ENCODE results near the gene TRABD2A. TPM values are rescaled to one million over a fixed set of nuclear protein-coding genes. Genes with fewer than 3 reads are reported as not detected.

The TRABD2A gene
- total RNA-seq, 2 donors from 2014 or later, result 0.91 to 1.3 TPM

GRCh38 chr2:84862006-84862405, 18.9 kb downstream of the TRABD2A start:
- ATAC-seq (no peak), DNase-seq (no peak)
- intact Hi-C loops (cut with DNase I), result no loop called here

- no peak for DNase-seq
- intact Hi-C loops (cut with DNase I), result no loop called here
- no peak for ATAC-seq
Observed at GRCh38 chr2:84861539-84861938, 19.3 kb downstream of the TRABD2A start.

- intact Hi-C loops (cut with DNase I), result no loop called here
- ATAC-seq, result no peak
- no peak for DNase-seq
Observed at GRCh38 chr2:84858937-84859336, 21.9 kb downstream of the TRABD2A start.

GRCh38 chr2:84858123-84858522, 22.8 kb downstream of the TRABD2A start:
- intact Hi-C loops (cut with DNase I), result no loop called here
- DNase-seq (no peak), ATAC-seq (no peak)

- ATAC-seq, result no peak
- intact Hi-C loops (cut with DNase I), result no loop called here
- no peak for DNase-seq
Observed at GRCh38 chr2:84857566-84857965, 23.3 kb downstream of the TRABD2A start.

GRCh38 chr2:84856787-84857186, 24.1 kb downstream of the TRABD2A start:
- DNase-seq, result no peak
- no peak for ATAC-seq
- intact Hi-C loops (cut with DNase I), result no loop called here

GRCh38 chr2:84855731-84856130, 25.2 kb downstream of the TRABD2A start:
- no peak for ATAC-seq
- intact Hi-C loops (cut with DNase I), result no loop called here

GRCh38 chr2:84854850-84855249, 26.0 kb downstream of the TRABD2A start:
- intact Hi-C loops (cut with DNase I), result no loop called here

More at GRCh38 chr2:84855731-84856130, 25.2 kb downstream of the TRABD2A start:
- DNase-seq, result no peak

GRCh38 chr2:84851876-84852275, 29.0 kb downstream of the TRABD2A start:
- intact Hi-C loops (cut with DNase I), result no loop called here
- DNase-seq, result no peak
- no peak for ATAC-seq

More at GRCh38 chr2:84854850-84855249, 26.0 kb downstream of the TRABD2A start:
- no peak for ATAC-seq
- no peak for DNase-seq

- intact Hi-C loops (cut with DNase I), result no loop called here
- DNase-seq (no peak), ATAC-seq (no peak)
Observed at GRCh38 chr2:84850471-84850870, 30.4 kb downstream of the TRABD2A start.

GRCh38 chr2:84849271-84849952, 31.5 kb downstream of the TRABD2A start:
- intact Hi-C loops (cut with DNase I), result no loop called here
- ATAC-seq (no peak), DNase-seq (no peak)

- no peak for DNase-seq
- intact Hi-C loops (cut with DNase I), result no loop called here
Observed at GRCh38 chr2:84847326-84848050, 33.4 kb downstream of the TRABD2A start.

GRCh38 chr2:84846741-84847142, 34.1 kb downstream of the TRABD2A start:
- DNase-seq (no peak), ATAC-seq (peak in 1 of 2 donors; percentile 12)
- intact Hi-C loops (cut with DNase I), result no loop called here

More at GRCh38 chr2:84847326-84848050, 33.4 kb downstream of the TRABD2A start:
- ATAC-seq, result no peak

GRCh38 chr2:84846041-84846663, 34.7 kb downstream of the TRABD2A start:
- DNase-seq, result no peak
- ATAC-seq, result peak; percentile 57 to 78
- intact Hi-C loops (cut with DNase I), result no loop called here

GRCh38 chr2:84844141-84844540, 36.7 kb downstream of the TRABD2A start:
- ATAC-seq, result no peak
- intact Hi-C loops (cut with DNase I), result no loop called here
- DNase-seq, result no peak

- ATAC-seq (no peak), DNase-seq (no peak)
- intact Hi-C loops (cut with DNase I), result no loop called here
Observed at GRCh38 chr2:84841577-84841976, 39.3 kb downstream of the TRABD2A start.

GRCh38 chr2:84840306-84840705, 40.6 kb downstream of the TRABD2A start:
- DNase-seq, result no peak
- intact Hi-C loops (cut with DNase I), result no loop called here
- no peak for ATAC-seq

- intact Hi-C loops (cut with DNase I), result no loop called here
- DNase-seq (no peak), ATAC-seq (no peak)
Observed at GRCh38 chr2:84839851-84840250, 41.0 kb downstream of the TRABD2A start.

- intact Hi-C loops (cut with DNase I), result no loop called here
- ATAC-seq, result no peak
- no peak for DNase-seq
Observed at GRCh38 chr2:84838434-84839145, 42.3 kb downstream of the TRABD2A start.

- intact Hi-C loops (cut with DNase I), result no loop called here
- no peak for DNase-seq
- ATAC-seq, result no peak
Observed at GRCh38 chr2:84836215-84836614, 44.7 kb downstream of the TRABD2A start.

Measured in left cardiac atrium (tissue), 4 donors.